Hematopoietic multipotent progenitor cell treated with erythropoietin and hydrocortisone succinate and interleukin-3 and kit ligand, for 8 days (in vitro differentiated cells): ENCODE measurements around the gene CCDC57.
"Not testable (repeated sequence)": the region's sequence is repeated elsewhere in the genome, so short reads cannot be mapped to it uniquely, and the experiment has no call there.

Source experiments
- DNase-seq: peaks from one replicate; pipeline ENCODE4 v3.0.0-alpha.2; 2015

CCDC57 gene

GRCh38 chr17:82200743-82201497, 11.7 kb downstream of the CCDC57 start:
- DNase-seq, result peak; percentile 83

DNA sequence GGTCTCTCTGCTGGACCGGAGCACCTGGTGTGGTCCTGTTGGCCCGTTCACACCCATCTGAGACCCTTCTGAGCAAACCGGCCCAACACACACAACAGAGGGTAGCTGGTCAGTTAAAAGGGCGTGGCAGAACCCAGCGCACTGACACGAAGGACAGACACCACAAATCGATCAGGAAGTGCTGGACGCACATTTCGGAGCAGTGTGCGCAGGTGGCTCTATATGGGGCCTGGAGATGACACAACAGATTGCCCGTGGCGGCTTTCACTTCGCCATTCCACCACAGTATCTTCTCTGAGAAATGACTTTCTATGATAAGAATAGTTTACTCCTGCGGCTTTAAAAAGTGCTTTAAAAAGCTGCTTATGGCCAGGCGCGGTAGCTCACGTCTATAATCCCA, 12.5 kb downstream of the CCDC57 start:
- DNase-seq, result no peak

DNA sequence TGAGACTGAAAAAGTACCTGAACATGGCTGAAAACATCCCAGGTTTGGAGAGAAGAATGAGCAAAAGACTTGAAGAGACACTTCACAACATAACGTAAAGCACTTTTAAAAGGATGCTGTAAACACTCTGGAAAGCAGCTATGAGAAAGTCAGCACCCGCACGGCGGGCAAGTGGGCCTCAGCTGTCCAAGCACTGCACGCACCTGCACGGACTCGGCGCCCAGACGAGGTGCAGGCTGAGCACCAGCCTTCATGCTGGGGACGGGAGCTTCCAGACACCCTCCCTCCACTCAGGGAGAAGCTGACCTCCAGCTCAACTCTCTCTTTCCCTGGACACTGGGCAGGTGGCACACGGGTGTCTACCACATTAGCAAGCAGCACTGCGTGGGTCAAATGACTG, 13.1 kb downstream of the CCDC57 start:
- no peak for DNase-seq

DNA sequence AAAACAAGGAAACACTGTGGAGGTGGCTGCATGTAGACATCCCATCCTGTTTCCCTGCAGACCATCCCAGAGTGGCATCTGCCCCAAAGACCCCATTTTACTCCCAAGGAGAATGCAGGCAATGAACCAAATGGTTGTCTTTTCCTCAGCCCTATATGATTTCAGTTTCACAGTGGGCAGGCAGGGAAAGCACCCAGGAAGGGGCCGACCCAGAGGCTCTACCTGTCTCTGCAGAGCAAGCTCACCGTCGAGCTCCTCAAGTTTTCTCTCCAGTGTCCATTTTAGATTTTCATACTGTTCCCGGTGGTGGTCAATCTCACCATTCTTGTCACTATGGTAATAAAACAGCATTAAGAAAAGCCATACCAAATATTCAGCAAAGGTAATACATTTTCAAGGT, 14.6 kb downstream of the CCDC57 start:
- DNase-seq, result no peak

- DNase-seq, result no peak
Observed at GRCh38 chr17:82195675-82196672, 16.7 kb downstream of the CCDC57 start.

DNA sequence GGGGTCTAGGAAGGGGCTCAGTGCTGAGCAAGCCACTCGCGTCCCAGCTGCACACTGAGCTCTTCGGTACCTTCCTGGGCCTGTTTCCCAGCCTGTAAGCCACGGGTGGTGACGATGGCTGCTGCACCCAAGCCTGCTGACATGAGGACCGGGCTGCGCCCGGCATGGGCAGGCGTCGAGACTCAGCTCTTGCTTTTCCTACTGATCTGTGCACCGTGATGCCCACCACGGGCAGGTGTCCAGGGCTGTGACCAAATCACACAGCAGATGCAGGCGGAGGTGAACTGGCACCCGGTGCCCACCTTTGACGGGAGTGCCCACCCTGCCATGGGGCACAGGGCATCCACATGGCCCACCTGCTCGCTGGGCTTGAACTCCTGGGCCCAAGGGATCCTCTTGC, 17.9 kb downstream of the CCDC57 start:
- DNase-seq, result no peak

- no peak for DNase-seq
Observed at GRCh38 chr17:82193520-82194220, 19.0 kb downstream of the CCDC57 start.

- DNase-seq, result not testable (repeated sequence)
Observed at GRCh38 chr17:82193050-82193449, 19.6 kb downstream of the CCDC57 start.

GRCh38 chr17:82188001-82188961, 24.4 kb downstream of the CCDC57 start:
- no peak for DNase-seq

DNA sequence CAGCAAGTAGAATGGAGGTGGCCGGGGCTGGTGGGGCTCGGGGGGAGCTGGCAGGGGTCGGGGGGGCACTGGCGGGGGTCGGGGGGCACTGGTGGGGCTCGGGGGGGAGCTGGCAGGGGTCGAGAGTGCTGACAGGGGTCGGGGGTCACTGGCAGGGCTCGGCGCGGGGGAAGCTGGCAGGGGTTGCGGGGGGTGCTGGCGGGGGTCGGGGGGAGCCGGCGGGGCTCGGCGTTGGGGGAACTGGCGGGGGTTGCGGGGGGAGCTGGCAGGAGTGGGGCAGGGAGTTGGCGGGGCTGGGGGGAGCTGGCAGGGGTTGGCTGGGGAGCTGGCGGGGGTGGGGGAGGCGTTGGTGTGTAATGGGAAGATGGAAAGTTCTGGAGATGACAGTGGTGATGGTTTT, 25.1 kb downstream of the CCDC57 start:
- no peak for DNase-seq

DNA sequence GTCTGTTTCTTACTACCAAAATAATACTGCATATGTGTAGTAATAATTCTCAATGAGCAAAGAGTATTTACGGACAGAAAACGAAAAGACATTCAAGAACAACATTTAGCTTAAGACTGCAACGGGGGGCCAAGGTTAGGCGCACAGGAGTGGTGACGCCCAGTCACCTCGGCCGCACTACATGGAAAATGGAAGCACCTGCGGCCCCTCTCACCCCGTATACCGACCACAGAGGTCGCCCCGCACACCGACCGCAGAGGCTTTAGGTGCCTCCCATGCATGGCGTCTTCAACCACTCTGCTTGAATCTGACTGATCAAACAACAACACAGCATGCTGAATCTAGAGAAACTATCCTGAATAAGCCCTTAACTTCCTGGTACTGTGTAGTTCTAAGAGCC, 26.4 kb downstream of the CCDC57 start:
- no peak for DNase-seq

GRCh38 chr17:82184761-82185160, 27.9 kb downstream of the CCDC57 start:
- no peak for DNase-seq

- DNase-seq, result no peak
Observed at GRCh38 chr17:82180776-82181528, 31.7 kb downstream of the CCDC57 start.

- no peak for DNase-seq
Observed at GRCh38 chr17:82179946-82180475, 32.6 kb downstream of the CCDC57 start.

- no peak for DNase-seq
Observed at GRCh38 chr17:82179412-82179811, 33.2 kb downstream of the CCDC57 start.

DNA sequence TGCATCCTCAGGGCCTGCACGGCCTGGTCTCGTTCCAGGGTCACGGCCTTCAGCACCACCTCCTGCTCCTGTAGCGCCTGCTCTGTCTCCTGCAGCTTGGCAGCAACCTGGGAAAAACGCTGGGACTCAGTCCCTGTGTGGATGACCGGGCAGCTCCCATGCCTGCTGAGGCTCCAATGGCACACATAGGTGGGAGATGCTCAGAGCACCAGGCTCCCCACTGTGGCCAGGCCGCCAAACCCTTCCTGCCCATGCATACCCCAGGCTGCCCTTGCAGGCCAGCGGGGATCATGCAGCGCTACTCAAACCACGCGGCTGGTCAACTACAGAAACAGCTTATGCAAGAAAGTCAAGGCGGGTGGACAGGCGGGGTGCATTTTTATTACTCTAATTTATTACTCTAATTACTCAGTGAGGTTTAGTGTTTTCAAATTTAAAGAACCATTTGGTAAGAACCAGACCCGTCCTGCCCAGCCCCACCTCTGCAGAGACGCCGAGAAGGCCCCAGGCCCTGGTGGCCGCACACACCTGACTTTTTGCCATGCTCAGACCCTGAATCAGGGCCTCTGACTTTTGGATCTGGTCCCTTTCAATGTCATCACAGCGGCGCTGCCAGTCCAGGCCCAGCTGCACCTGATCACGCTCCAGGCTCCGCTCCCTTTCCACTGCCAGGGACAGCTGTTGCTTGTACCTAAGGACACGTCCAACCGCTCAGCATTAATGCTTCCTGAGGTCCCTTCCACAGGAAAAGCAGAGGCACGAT, 34.0 kb downstream of the CCDC57 start:
- DNase-seq, result no peak

DNA sequence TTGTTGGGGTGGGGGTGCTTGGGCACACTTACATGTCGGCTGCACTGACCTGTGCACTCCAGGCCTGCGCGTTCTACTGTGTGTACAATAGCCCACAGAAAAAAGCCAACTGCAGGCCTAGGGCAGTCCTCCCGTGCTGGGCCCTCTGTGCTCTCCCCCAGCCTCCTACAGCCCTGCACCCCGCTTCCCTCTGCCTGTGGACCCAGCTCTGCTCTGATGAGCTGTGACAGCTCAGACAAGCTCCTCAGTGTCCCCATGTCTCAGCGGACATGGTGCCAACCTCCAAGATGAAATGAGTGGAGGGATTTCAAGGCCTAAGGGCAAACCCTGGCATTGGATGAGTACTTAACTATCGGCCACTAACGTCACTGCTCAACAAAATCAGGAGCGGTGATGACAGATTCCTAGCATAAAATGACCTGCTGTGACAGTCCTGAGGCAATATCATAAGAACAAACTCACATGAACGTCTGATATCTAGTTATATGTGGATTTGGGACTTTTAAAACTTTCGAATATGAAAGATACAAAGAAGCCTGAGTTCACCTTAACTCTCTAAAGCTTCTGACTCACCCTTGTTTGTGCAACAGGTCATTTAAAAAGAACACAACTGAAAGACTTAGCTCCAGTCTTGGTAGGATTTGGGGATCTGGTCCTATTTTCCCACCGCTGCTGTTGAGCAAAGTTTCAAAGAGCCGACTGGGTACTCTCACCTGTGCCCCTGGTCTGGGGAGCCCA, 34.7 kb downstream of the CCDC57 start:
- DNase-seq, result no peak

GRCh38 chr17:82177276-82177675, 35.4 kb downstream of the CCDC57 start:
- no peak for DNase-seq

DNA sequence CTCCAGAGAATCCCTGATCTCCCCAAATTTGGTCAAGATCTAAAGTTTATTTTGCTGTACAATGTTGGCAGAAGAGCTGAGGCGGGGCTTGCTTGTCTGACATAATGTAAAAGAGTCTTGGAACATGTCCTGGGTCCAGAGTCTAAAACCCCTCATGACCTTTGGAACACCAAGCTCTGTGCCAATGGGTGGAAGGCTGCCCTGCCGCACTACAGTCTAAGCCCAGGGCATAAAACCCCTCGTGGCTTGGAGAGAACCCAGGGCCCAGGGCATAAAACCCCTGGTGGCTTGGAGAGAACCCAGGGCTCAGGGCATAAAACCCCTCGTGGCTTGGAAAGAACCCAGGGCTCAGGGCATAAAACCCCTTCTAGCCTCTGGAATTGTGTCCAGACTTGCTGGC, 36.7 kb downstream of the CCDC57 start:
- no peak for DNase-seq

DNA sequence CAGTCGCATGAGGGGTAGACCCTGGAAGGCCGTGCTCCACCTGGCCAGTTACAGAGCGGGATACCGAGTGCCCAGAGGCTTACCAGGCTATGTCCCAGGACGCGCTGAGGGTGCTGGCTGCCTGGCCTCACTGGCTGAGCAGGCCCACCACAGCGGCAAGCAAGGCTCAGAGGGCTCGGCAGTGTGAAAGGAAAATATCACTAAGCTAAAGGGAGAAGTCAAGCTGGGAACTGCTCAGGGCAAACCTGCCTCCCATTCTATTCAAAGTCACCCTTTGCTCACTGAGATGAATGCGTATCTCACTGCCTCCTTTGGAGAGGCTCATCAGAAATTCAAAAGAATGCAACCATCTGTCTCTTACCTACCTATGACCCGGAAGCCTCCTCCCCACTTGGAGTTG, 37.4 kb downstream of the CCDC57 start:
- no peak for DNase-seq
